Measurements from ENCODE around the gene DUSP21.

DNA sequence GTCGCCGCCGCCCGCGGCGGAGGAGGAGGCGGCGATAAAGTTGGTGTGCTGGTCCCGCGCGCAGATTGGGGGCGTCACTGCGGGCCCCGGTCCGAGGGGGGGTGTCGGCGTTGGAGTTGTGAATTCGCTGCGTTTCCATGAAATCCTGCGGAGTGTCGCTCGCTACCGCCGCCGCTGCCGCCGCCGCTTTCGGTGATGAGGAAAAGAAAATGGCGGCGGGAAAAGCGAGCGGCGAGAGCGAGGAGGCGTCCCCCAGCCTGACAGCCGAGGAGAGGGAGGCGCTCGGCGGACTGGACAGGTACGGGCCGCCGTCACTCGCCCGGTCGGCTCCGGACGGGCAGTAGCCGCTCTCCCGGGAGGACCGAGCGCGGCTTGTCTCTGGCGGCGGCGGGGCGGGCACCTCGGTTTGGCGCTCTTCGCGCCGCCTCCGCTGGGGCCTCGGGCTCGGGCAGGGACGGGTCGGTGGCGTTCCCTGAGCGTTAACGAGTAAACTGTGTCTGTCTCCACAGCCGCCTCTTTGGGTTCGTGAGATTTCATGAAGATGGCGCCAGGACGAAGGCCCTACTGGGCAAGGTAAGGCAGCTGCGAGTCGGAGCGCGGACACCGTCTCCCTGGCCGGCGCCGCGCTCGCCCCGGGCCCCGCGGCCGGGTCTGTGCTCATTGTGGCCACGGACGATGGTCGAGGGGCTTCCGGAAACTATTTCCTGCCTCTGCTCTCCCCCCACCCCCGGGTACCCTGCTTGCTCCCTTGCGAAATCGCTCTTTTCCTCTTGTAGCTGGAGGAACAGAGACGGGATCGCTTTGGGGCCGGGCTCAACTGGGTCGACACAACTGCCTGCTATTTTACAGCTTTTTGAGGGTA lies 29.8 kb downstream of the DUSP21 start:
- TF ChIP-seq CHD2 (IDR thresholded peaks at IDR 0.05; ENCODE audit: borderline replicate concordance, low read depth, low read length) = no peak
- TF ChIP-seq, protein P1, sequence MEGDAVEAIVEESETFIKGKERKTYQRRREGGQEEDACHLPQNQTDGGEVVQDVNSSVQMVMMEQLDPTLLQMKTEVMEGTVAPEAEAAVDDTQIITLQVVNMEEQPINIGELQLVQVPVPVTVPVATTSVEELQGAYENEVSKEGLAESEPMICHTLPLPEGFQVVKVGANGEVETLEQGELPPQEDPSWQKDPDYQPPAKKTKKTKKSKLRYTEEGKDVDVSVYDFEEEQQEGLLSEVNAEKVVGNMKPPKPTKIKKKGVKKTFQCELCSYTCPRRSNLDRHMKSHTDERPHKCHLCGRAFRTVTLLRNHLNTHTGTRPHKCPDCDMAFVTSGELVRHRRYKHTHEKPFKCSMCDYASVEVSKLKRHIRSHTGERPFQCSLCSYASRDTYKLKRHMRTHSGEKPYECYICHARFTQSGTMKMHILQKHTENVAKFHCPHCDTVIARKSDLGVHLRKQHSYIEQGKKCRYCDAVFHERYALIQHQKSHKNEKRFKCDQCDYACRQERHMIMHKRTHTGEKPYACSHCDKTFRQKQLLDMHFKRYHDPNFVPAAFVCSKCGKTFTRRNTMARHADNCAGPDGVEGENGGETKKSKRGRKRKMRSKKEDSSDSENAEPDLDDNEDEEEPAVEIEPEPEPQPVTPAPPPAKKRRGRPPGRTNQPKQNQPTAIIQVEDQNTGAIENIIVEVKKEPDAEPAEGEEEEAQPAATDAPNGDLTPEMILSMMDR (IDR thresholded peaks at IDR 0.05 in 2 of 3, conservative IDR thresholded peaks at IDR 0.05 in 1 of 3; ENCODE audit: control insufficient read depth in 2 of 3, extremely low read depth in 1 of 3, insufficient read depth in 1 of 3, low read depth in 3 of 3, low read length in 3 of 3) = no peak; a peak in 1 of 6 replicates
- TF ChIP-seq, protein P2, sequence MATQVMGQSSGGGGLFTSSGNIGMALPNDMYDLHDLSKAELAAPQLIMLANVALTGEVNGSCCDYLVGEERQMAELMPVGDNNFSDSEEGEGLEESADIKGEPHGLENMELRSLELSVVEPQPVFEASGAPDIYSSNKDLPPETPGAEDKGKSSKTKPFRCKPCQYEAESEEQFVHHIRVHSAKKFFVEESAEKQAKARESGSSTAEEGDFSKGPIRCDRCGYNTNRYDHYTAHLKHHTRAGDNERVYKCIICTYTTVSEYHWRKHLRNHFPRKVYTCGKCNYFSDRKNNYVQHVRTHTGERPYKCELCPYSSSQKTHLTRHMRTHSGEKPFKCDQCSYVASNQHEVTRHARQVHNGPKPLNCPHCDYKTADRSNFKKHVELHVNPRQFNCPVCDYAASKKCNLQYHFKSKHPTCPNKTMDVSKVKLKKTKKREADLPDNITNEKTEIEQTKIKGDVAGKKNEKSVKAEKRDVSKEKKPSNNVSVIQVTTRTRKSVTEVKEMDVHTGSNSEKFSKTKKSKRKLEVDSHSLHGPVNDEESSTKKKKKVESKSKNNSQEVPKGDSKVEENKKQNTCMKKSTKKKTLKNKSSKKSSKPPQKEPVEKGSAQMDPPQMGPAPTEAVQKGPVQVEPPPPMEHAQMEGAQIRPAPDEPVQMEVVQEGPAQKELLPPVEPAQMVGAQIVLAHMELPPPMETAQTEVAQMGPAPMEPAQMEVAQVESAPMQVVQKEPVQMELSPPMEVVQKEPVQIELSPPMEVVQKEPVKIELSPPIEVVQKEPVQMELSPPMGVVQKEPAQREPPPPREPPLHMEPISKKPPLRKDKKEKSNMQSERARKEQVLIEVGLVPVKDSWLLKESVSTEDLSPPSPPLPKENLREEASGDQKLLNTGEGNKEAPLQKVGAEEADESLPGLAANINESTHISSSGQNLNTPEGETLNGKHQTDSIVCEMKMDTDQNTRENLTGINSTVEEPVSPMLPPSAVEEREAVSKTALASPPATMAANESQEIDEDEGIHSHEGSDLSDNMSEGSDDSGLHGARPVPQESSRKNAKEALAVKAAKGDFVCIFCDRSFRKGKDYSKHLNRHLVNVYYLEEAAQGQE (IDR thresholded peaks at IDR 0.05; ENCODE audit: low read depth, low read length) = no peak
- no peak for TF ChIP-seq EP300 (IDR thresholded peaks at IDR 0.05; ENCODE audit: borderline replicate concordance in 1 of 2, control insufficient read depth in 1 of 2, low read depth in 2 of 2, low read length in 2 of 2)
- TF ChIP-seq TARDBP (IDR thresholded peaks at IDR 0.05; ENCODE audit: borderline replicate concordance) = no peak
- no peak for TF ChIP-seq RELA (IDR thresholded peaks at IDR 0.05; ENCODE audit: borderline replicate concordance, partially characterized antibody)
- peak; percentile 35 to 39; a peak in 2 of 4 replicates for TF ChIP-seq IKZF2 (IDR thresholded peaks at IDR 0.05)
